IPS DF 4.7 (cell line): ENCODE results near the gene PIK3R6.

Experiments used
- DNase-seq: peaks from one replicate; pipeline ENCODE4 v3.0.0-alpha.2; 2013; ENCODE audit warnings: low spot score; ENCODE audit errors: extremely low read depth

Gene PIK3R6

GRCh38 chr17:8798176-8798845, 69.2 kb downstream of the PIK3R6 start:
- no peak for DNase-seq

GRCh38 chr17:8797621-8798175, 69.8 kb downstream of the PIK3R6 start:
- DNase-seq = no peak

- DNase-seq = no peak
Observed at GRCh38 chr17:8794636-8795035, 72.8 kb downstream of the PIK3R6 start.

- no peak for DNase-seq
Observed at GRCh38 chr17:8793649-8794048, 73.8 kb downstream of the PIK3R6 start.

GRCh38 chr17:8792646-8793045, 74.8 kb downstream of the PIK3R6 start:
- DNase-seq = no peak

GRCh38 chr17:8791910-8792270, 75.6 kb downstream of the PIK3R6 start:
- DNase-seq = no peak

- no peak for DNase-seq
Observed at GRCh38 chr17:8791248-8791909, 76.1 kb downstream of the PIK3R6 start.

GRCh38 chr17:8789743-8790142, 77.7 kb downstream of the PIK3R6 start:
- DNase-seq = no peak

GRCh38 chr17:8788998-8789397, 78.5 kb downstream of the PIK3R6 start:
- DNase-seq = no peak

GRCh38 chr17:8785547-8786413, 81.7 kb downstream of the PIK3R6 start:
- DNase-seq = peak; percentile 84

GRCh38 chr17:8782176-8782575, 85.3 kb downstream of the PIK3R6 start:
- DNase-seq = no peak

GRCh38 chr17:8781776-8782175, 85.7 kb downstream of the PIK3R6 start:
- no peak for DNase-seq

- DNase-seq = no peak
Observed at GRCh38 chr17:8776881-8777280, 90.6 kb downstream of the PIK3R6 start.

GRCh38 chr17:8776248-8776647, 91.2 kb downstream of the PIK3R6 start:
- DNase-seq = no peak

GRCh38 chr17:8766731-8767130, 100.7 kb downstream of the PIK3R6 start:
- no peak for DNase-seq

- no peak for DNase-seq
Observed at GRCh38 chr17:8762012-8762411, 105.5 kb downstream of the PIK3R6 start.

- DNase-seq = no peak
Observed at GRCh38 chr17:8758137-8758596, 109.3 kb downstream of the PIK3R6 start, which contains the start of gene SPDYE4. SPDYE4 (minus strand) TSS chr17:8758546; CDS start chr17:8758382, 164 bp downstream.

- DNase-seq = no peak
Observed at GRCh38 chr17:8757189-8757588, 110.3 kb downstream of the PIK3R6 start.

- DNase-seq = no peak
Observed at GRCh38 chr17:8755590-8756255, 111.8 kb downstream of the PIK3R6 start.

- no peak for DNase-seq
Observed at GRCh38 chr17:8754890-8755289, 112.6 kb downstream of the PIK3R6 start.

GRCh38 chr17:8753976-8754440, 113.5 kb downstream of the PIK3R6 start:
- no peak for DNase-seq
